Measurements from ENCODE around the gene TENM4.
"Not testable (repeated sequence)": the region's sequence is repeated elsewhere in the genome, so short reads cannot be mapped to it uniquely, and the experiment has no call there.

Gene TENM4

DNA sequence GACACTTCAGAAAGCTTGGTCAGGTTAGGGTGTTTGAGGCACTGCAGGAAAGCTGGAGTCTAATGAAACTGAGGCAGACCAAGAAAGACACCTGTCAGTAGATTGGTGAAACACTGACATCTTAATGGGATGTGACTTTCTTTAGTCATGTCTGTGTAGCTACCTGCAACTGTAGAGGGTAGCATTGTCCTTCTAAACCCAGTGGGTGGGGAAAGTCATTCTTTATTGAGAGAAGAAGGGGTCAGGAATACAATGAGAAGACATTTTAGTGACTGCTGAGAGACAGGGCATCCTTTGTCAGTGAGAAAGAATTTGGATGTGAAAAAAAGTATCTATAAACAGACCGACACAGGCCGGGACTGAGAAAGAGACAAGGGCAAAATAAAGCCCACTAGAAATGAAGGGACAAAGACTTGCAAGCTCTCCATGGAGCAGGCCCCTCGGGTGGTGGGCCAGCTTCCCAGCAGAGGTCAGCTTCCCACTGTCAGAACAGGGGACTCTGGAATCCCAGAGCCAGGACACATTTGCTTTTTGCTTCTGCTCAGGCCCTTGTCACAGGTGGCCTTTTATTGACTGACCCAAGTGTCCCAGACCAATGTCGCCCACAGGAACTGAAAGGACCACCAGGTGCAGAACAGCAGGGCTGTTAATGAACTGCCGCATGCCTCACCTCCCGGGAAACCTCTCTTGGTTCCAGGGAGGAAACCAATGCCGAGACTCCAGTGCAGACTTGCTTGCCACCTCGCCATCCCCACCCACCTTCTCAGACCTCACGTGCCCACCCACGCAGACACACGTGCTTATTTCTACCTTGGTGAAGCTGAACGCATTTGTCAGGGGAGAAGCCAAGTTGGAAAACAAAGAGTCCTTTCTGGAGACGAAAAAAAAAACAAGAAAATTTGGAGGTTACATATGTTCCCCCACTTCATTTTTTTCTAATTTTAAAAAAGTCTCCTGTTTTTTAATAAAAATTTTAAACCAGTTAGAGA, 212.8 kb downstream of the TENM4 start:
- H3K27me3 ChIP-seq (ENCODE audit: control insufficient read depth, insufficient read depth, low read length), result no peaks in the 10 kb centered on the region
- H3K4me3 ChIP-seq (ENCODE audit: low read length), result no peak overlapping the region
- H3K9me3 ChIP-seq (ENCODE audit: control insufficient read depth, low read length), result no peaks in the 10 kb centered on the region
- no peak overlapping the region for H3K9ac ChIP-seq (ENCODE audit: low read length)
- H3K36me3 ChIP-seq (ENCODE audit: control insufficient read depth, insufficient read depth, low read length), result no peaks in the 10 kb centered on the region
- no peaks in the 10 kb centered on the region for H3K4me1 ChIP-seq (ENCODE audit: control insufficient read depth, insufficient read depth, low read length)

DNA sequence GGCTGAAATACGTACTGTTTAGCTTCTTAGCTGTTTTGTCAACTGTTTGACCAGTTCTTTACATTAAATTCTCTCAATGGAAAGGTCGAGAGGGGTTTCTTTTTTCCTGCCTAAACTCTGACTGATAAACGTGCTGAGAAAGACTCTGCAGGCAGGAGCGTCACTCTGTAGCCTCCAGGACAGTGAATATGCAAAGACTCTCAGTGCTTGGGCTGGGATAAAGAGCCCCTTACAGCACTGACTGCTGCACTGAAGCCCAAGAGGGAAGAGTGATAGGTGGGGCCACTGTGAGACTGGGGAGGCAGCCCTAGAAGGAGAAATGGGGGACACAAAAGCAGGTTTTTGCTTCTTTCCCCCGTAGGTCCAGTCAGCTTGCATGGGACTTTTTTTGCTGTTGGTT, 213.5 kb downstream of the TENM4 start:
- Histone ChIP-seq H3K27me3 (ENCODE audit: control insufficient read depth, insufficient read depth, low read length) (no peaks in the 10 kb centered on the region), H3K36me3 (ENCODE audit: control insufficient read depth, insufficient read depth, low read length) (no peaks in the 10 kb centered on the region), H3K4me3 (ENCODE audit: low read length) (no peak overlapping the region), H3K9me3 (ENCODE audit: control insufficient read depth, low read length) (no peaks in the 10 kb centered on the region), H3K4me1 (ENCODE audit: control insufficient read depth, insufficient read depth, low read length) (no peaks in the 10 kb centered on the region), H3K9ac (ENCODE audit: low read length) (no peak overlapping the region)

DNA sequence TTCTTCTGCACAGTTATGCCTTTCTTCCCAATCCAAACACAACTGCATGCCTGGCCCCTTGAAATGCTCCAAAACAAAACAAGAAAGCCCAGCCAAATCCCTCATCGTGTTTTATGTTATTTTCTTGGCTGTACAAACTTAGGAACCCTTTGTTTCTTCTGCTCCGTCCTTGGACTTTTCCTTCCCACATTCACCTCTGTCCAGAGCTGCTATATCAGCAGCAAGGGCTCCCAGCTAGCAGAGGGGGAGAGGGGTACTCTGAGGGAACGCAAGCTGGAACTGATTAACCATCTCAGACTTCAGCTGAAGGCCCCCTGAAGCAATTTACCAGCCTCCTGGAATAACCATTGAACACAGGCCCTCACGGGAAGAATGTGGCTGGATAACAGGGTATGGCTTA, 214.7 kb downstream of the TENM4 start:
- Histone ChIP-seq H3K27me3 (ENCODE audit: control insufficient read depth, insufficient read depth, low read length) (no peaks in the 10 kb centered on the region), H3K4me3 (ENCODE audit: low read length) (no peak overlapping the region), H3K9ac (ENCODE audit: low read length) (no peak overlapping the region), H3K4me1 (ENCODE audit: control insufficient read depth, insufficient read depth, low read length) (no peaks in the 10 kb centered on the region), H3K9me3 (ENCODE audit: control insufficient read depth, low read length) (no peaks in the 10 kb centered on the region), H3K36me3 (ENCODE audit: control insufficient read depth, insufficient read depth, low read length) (no peaks in the 10 kb centered on the region)

DNA sequence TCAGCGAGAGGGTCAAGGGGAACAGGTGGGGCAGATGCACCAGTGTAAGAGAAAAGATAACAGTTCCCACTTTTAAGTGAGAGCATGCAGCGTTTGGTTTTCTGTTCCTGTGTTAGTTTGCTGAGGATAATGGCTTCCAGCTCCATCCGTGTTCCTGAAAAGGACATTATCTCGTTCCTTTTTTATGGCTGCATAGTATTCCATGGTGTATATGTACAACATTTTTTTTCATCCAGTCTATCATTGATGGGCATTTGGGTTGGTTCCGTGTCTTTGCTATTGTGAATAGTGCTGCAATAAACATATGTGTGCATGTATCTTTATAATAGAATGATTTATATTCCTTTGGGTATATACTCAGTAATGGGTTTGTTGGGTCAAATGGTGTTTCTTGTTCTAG, 218.7 kb downstream of the TENM4 start:
- H3K9ac ChIP-seq (ENCODE audit: low read length); H3K9me3 ChIP-seq (ENCODE audit: control insufficient read depth, low read length); H3K4me3 ChIP-seq (ENCODE audit: low read length); H3K36me3 ChIP-seq (ENCODE audit: control insufficient read depth, insufficient read depth, low read length); H3K27me3 ChIP-seq (ENCODE audit: control insufficient read depth, insufficient read depth, low read length); H3K4me1 ChIP-seq (ENCODE audit: control insufficient read depth, insufficient read depth, low read length): not testable (repeated sequence)

DNA sequence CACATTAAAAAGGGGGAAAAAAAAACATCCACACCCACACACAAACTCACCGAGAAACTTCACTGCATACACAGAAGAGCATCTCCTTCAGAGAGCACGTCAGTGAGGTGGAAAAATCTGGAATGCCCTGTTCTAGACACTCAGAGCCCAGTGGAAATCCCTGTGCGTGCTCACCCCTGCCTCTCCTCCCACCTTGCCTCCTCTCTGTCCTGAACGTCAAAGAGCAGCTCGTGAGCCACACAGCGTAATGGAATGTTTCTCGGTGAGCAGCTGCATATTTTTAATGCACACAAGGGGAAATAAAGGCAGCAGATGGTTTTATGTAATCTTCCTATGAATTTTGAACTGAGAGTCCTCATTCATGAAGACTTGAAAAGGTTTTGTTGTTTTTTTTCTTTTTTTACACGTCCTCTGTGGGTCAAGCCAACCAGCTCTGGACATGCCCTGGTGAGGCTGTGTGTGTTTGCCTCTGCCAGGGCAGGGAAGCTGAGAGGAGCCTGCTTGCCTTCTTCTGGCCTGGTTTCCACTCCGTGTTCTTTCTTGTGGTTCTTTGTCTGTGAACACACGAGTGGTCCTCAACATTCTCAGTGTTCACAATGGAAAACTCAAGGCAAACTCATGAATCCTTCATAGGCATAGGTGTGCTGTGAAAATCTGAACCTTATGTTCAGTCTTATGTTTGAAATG, 219.2 kb downstream of the TENM4 start:
- Histone ChIP-seq H3K4me3 (ENCODE audit: low read length) (no peak overlapping the region), H3K27me3 (ENCODE audit: control insufficient read depth, insufficient read depth, low read length) (no peaks in the 10 kb centered on the region), H3K36me3 (ENCODE audit: control insufficient read depth, insufficient read depth, low read length) (no peaks in the 10 kb centered on the region), H3K4me1 (ENCODE audit: control insufficient read depth, insufficient read depth, low read length) (no peaks in the 10 kb centered on the region), H3K9ac (ENCODE audit: low read length) (no peak overlapping the region), H3K9me3 (ENCODE audit: control insufficient read depth, low read length) (no peaks in the 10 kb centered on the region)

DNA sequence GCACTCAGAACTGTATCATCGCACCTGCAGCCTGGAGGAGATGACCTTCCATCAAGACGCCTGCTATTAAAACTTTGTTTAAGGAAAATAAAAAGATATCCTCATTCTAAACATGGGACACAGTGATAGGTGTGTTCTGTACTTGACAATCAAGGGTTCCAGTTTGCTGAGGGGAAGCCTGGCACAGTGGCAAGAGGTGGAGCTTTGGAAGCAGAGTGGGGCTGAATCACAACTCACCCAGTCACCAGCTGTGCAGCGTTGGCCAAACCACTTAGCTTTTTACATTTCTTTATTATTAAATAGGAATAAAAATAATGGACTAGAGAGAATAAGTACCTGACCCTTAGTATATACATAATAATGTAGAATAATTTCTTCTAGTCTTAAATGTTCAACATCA, 220.7 kb downstream of the TENM4 start:
- Histone ChIP-seq H3K4me3 (ENCODE audit: low read length) (no peak overlapping the region), H3K9me3 (ENCODE audit: control insufficient read depth, low read length) (no peaks in the 10 kb centered on the region), H3K36me3 (ENCODE audit: control insufficient read depth, insufficient read depth, low read length) (no peaks in the 10 kb centered on the region), H3K4me1 (ENCODE audit: control insufficient read depth, insufficient read depth, low read length) (no peaks in the 10 kb centered on the region), H3K9ac (ENCODE audit: low read length) (no peak overlapping the region), H3K27me3 (ENCODE audit: control insufficient read depth, insufficient read depth, low read length) (no peaks in the 10 kb centered on the region)

DNA sequence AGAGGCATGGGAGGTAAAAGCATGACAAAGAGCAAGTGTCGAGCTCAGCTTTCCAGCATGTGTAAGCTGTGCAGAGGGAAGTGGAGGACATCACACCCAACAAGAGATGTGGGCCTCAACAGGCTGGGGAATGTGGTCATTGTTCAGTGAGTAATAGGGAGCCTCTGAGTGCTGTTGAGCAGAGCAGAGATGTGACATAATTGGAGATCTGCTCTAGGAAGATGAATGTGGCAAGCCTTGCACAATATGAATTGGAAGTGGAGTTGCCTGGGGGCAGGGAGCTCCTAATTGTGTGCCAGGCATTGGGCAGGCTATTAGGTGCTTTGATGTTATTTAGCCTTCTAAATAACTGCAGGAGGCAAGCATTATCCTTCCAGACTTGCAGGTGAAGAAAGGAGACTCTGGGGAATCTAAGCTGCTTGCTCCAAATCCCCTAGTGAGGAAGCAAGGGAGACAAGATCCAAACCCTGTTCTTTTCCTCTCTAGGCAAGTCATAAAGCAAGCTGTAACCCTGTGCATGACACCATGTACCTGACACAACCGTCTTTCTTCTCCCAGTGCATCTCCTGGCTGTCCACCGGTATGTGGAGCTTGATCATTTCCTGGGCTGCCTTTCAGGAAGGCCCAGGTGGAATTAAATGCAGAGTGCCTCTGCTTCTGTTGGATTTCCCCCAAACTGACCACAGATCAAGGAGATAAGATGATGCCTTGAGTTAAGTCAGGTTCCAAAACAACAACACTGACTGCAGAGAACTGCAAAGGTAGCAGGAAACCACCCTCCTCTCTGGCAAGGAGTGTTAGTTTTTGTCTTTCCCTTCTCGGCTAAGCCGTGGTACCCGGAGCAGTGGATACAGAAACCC, 221.4 kb downstream of the TENM4 start:
- no peaks in the 10 kb centered on the region for H3K9me3 ChIP-seq (ENCODE audit: control insufficient read depth, low read length)
- H3K36me3 ChIP-seq (ENCODE audit: control insufficient read depth, insufficient read depth, low read length), result no peaks in the 10 kb centered on the region
- no peaks in the 10 kb centered on the region for H3K27me3 ChIP-seq (ENCODE audit: control insufficient read depth, insufficient read depth, low read length)
- H3K4me1 ChIP-seq (ENCODE audit: control insufficient read depth, insufficient read depth, low read length), result no peaks in the 10 kb centered on the region
- no peak overlapping the region for H3K4me3 ChIP-seq (ENCODE audit: low read length)
- H3K9ac ChIP-seq (ENCODE audit: low read length), result no peak overlapping the region

DNA sequence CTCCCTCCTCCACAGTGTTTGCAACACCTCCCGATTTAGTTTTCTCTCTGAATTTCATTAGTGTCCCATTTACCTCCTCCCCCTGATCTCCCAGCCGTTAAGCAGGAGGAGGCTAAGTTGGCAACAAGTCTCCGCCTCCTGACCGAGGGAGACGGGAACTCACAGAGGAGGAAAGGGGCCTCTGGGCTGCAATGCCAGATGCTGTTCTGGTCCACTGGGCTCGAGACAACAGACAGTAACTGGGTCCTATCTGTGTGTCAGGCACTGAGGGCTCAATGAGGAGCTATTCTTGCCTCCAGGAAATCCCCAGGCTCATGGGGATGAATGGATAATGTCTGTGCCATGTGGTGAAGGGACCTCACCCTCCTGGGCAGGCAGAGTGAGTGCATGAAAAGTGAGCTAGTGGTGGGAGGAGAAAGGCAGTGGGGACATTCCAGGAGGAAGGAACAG, 228.1 kb downstream of the TENM4 start:
- H3K27me3 ChIP-seq (ENCODE audit: control insufficient read depth, insufficient read depth, low read length), result no peaks in the 10 kb centered on the region
- H3K4me3 ChIP-seq (ENCODE audit: low read length), result no peak overlapping the region
- H3K9me3 ChIP-seq (ENCODE audit: control insufficient read depth, low read length), result no peaks in the 10 kb centered on the region
- H3K4me1 ChIP-seq (ENCODE audit: control insufficient read depth, insufficient read depth, low read length), result no peaks in the 10 kb centered on the region
- no peak overlapping the region for H3K9ac ChIP-seq (ENCODE audit: low read length)
- H3K36me3 ChIP-seq (ENCODE audit: control insufficient read depth, insufficient read depth, low read length), result no peaks in the 10 kb centered on the region

DNA sequence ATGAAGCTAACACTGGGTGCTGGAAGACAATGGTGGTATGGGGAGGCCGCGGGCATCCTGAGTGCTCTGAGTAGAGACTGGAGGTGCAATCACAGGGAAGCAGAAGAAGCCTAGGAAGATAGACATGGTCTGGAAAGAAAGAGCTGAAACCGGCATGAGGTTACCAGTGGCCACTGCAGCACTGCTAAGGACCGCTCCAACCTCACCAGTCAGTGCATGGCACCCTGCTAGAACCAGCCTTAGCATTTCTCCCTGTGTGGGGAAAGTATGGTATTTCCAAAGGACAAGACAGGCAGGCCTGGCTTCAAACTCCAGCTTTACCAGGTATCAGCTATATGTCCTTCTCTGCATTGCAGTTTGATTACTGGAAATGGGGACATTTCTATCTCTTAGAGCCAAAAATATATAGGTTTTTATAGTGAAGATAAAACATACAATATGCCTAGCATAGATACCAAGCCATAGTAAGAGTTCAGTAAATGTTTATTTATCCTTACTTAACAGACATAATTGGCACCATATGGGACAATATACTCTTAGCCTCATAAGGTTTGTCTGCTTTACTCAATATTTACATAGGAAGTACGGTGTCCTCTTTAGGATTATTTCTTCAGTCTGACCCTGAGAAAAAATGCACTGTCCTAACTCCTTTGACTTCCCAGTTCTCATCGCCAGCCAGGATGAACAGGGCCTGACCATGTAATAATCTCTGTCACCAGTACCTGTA, 231.1 kb downstream of the TENM4 start:
- Histone ChIP-seq H3K36me3 (ENCODE audit: control insufficient read depth, insufficient read depth, low read length) (no peaks in the 10 kb centered on the region), H3K9me3 (ENCODE audit: control insufficient read depth, low read length) (no peaks in the 10 kb centered on the region), H3K27me3 (ENCODE audit: control insufficient read depth, insufficient read depth, low read length) (no peaks in the 10 kb centered on the region), H3K4me1 (ENCODE audit: control insufficient read depth, insufficient read depth, low read length) (no peaks in the 10 kb centered on the region), H3K9ac (ENCODE audit: low read length) (no peak overlapping the region), H3K4me3 (ENCODE audit: low read length) (no peak overlapping the region)

DNA sequence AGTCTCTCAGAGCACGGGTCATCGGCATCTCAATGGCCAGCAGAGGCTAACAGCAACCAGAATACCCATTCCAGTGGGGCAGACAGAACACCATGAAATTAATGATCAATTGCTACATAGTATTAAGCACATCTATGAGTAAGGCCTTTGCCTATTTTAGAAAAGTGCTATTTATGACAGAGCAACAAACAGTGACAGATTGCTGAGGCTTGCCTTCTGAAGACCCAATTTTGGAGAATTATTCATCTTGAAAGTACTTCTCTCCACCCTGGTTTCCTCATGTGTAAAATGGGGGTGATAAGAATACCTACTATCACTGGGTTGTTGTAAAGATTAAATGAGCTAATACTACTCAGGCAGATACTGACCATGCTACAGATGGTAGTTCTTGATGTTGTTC, 232.7 kb downstream of the TENM4 start:
- no peaks in the 10 kb centered on the region for H3K27me3 ChIP-seq (ENCODE audit: control insufficient read depth, insufficient read depth, low read length)

DNA sequence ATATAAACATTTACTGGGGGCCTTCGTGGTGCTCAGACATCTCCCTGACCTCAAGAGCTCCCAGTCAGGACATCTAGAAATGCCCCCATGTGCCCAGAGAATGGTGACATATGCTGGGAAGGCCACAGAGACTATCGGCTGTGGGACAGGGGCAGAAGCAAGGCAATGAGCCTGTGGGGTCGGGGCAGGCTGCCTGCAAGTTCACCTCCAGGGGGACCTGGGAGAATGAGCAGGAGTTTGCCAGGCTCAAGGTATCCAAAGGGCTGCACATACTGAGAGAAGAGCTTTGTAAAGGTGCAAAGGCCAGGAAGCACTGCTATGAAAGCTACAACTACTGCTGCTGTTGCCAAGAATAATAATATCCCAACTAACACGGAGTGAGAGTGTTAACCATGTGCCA, 233.9 kb downstream of the TENM4 start:
- H3K4me1 ChIP-seq (ENCODE audit: control insufficient read depth, insufficient read depth, low read length), result no peaks in the 10 kb centered on the region
- H3K36me3 ChIP-seq (ENCODE audit: control insufficient read depth, insufficient read depth, low read length), result no peaks in the 10 kb centered on the region
- no peak overlapping the region for H3K4me3 ChIP-seq (ENCODE audit: low read length)
- H3K27me3 ChIP-seq (ENCODE audit: control insufficient read depth, insufficient read depth, low read length), result no peaks in the 10 kb centered on the region
- H3K9ac ChIP-seq (ENCODE audit: low read length), result no peak overlapping the region
- no peaks in the 10 kb centered on the region for H3K9me3 ChIP-seq (ENCODE audit: control insufficient read depth, low read length)

More for the DNA sequence above, 232.7 kb downstream of the TENM4 start:
- Histone ChIP-seq H3K4me1 (ENCODE audit: control insufficient read depth, insufficient read depth, low read length) (no peaks in the 10 kb centered on the region), H3K4me3 (ENCODE audit: low read length) (no peak overlapping the region), H3K36me3 (ENCODE audit: control insufficient read depth, insufficient read depth, low read length) (no peaks in the 10 kb centered on the region), H3K9ac (ENCODE audit: low read length) (no peak overlapping the region), H3K9me3 (ENCODE audit: control insufficient read depth, low read length) (no peaks in the 10 kb centered on the region)

All from mucosa of stomach (tissue), 1 donor.